Right ventricle myocardium inferior (tissue), 1 donor: Measurements from ENCODE around the gene OR6X1. TPM values are rescaled to one million over a fixed set of nuclear protein-coding genes. Genes with fewer than 3 reads are reported as not detected.

Experiments
- ATAC-seq: fragments of 200-7000 bp; cut with Tn5 transposase; one replicate; pipeline ENCODE4 v1.9.1; 2020; ENCODE audit warnings: mild to moderate bottlenecking, moderate library complexity
- DNase-seq: peaks from one replicate; pipeline ENCODE4 v3.0.0; 2021; ENCODE audit errors: missing footprints
- intact Hi-C: fragments of 100-400 bp; cut with DNase I; formaldehyde crosslinking; loops from one replicate; pipeline ENCODE4 v1.11.0; 2022
- total RNA-seq: library from RNA; stranded (reverse); fragmentation: NEBNext Ultra II Directional; extraction: Animal tissue kit (Norgen Biotek cat#: 25700); gene quantifications from one replicate; pipeline ENCODE4 v1.2.1, GENCODE V29; 2021
- donor health status: DM: no; HTN: yes; CAD: no; lungs with severe emphysema.

OR6X1 gene
- total RNA-seq, 1 donor from 2014 or later, result not detected

DNA sequence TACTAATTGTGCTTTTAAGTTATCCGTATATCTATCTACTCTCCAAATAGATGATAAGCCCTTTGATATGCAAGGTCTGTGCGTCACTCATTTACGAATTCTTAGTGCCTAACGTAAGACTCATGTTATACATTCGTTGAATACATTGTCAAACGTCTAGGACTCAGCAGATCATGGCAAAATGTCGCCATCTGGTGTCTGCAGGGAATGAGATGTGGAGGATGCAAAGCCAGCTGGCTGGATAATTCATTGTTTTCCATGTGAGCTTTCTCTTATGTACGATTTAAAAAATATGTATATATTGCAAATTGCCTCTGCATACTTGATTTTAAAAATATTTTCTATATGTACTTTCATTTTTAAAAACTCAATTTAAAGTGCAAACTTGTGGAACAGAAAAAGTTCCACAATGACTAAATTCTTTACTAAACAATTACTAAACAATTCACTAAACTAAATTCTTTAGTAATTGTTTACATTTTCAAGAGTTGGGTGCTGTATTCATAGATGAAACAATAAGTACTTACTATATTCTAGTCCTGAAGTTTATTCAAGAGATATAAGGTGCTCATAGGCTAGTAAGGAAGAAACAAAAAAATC, 46.6 kb downstream of the OR6X1 start:
- DNase-seq, result no peak
- intact Hi-C loops, result loop anchor here (1.0 to 2.0 kb wide), 2 partner anchors 66 to 129 kb away; no protein-coding TSS in a partner anchor
- no peak for ATAC-seq

DNA sequence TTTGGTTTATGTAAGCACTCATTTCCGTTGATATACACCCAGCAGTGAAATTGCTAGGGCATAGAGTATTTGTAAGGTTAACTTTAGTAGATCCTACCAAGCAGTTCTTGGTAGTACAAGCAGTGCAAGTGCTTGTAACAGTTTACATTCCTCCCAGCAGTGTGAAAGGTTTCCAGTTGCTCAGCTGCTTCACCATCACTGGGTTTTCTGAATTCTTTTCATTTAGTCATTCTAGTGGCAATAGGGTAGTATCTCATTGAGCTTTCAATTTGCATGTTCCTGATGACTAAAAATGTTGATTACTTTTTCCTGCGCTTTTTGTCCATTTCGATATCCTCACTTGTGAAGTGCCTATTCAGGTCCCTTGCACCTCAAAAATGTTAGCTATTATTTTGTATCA, 47.1 kb downstream of the OR6X1 start:
- DNase-seq, result no peak
- ATAC-seq, result no peak
- intact Hi-C loops, result loop anchor here (1.0 kb wide), 1 partner anchor 66 kb away; no protein-coding TSS in a partner anchor

DNA sequence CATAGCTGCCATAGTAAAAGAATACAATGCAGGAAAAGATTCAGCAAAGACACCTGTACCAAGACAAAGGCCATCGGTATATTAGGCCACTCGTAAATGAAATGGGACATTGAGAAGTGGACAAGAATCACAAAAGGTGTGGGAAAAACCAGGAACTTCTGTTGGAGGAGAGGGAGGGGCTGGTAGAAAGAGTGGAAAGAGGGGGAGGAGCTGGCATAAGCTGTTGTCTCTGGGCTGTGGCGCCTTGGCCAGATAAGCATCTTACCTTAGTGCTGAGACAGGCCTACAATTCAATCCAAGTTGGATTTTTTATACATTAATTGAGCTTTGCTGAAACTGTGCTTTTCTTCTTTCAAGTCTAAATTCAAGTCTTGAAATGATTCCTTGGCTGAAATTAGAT, 50.0 kb downstream of the OR6X1 start:
- ATAC-seq, result no peak
- intact Hi-C loops, result no loop called here
- no peak for DNase-seq

Other genes starting within 250 kb of the OR6X1 start
- gene SCN3B, start 99.9 kb downstream of the OR6X1 start, total RNA-seq, result 1.2 TPM
- gene ZNF202, start 12.9 kb downstream of the OR6X1 start, total RNA-seq, result 5.6 TPM
- gene OR6M1, start 51.8 kb upstream of the OR6X1 start, total RNA-seq, result not detected
- not detected for gene TMEM225, start 131.2 kb upstream of the OR6X1 start, total RNA-seq
- gene OR8D4, start 147.6 kb upstream of the OR6X1 start, total RNA-seq, result not detected
- not detected for gene OR4D5, start 185.1 kb upstream of the OR6X1 start, total RNA-seq
- gene OR6T1, start 189.3 kb upstream of the OR6X1 start, total RNA-seq, result not detected
- not detected for gene OR10S1, start 223.3 kb upstream of the OR6X1 start, total RNA-seq
- not detected for gene OR10G6, start 240.6 kb upstream of the OR6X1 start, total RNA-seq